Calu3 (cell line): ENCODE measurements around the gene TP53BP2. TPM values are rescaled to one million over a fixed set of nuclear protein-coding genes. Genes with fewer than 3 reads are reported as not detected.

Source experiments
- BruUV-seq: library from RNA; stranded (reverse); fragments of 400-500 nt; replicated peaks from 2 replicates; lab custom pipeline; 2021; lab: Mats Ljungman, UMichigan
- CTCF ChIA-PET: fragments of 300-600 bp; sonication (Branson Sonifier 250); formaldehyde crosslinking; loops from one replicate; lab custom pipeline; 2022; ENCODE audit warnings: antibody characterized with exemption; lab: Charles Lee
- DNase-seq: peaks from one replicate; pipeline ENCODE4 v3.0.0; 2022
- H3K27ac Mint-ChIP-seq: one replicate; pipeline ENCODE4 v1.8.0; 2022; ENCODE audit warnings: mixed read lengths; ENCODE audit not compliant: unreplicated experiment
- H3K27me3 Mint-ChIP-seq: one replicate; pipeline ENCODE4 v1.8.0; 2022; ENCODE audit warnings: mixed read lengths; ENCODE audit not compliant: unreplicated experiment
- H3K36me3 Mint-ChIP-seq: one replicate; pipeline ENCODE4 v1.8.0; 2022; ENCODE audit warnings: mild to moderate bottlenecking, moderate library complexity, mixed read lengths; ENCODE audit not compliant: insufficient read depth, unreplicated experiment
- H3K4me1 Mint-ChIP-seq: one replicate; pipeline ENCODE4 v1.8.0; 2022; ENCODE audit warnings: mild to moderate bottlenecking, low read depth, mixed read lengths; ENCODE audit not compliant: unreplicated experiment
- H3K4me3 Mint-ChIP-seq: one replicate; pipeline ENCODE4 v1.8.0; 2022; ENCODE audit warnings: mild to moderate bottlenecking, low read depth, moderate library complexity, mixed read lengths; ENCODE audit not compliant: unreplicated experiment
- H3K9me3 Mint-ChIP-seq: one replicate; pipeline ENCODE4 v1.8.0; 2022; ENCODE audit warnings: low read depth, mixed read lengths; ENCODE audit not compliant: unreplicated experiment
- intact Hi-C: fragments of 100-400 bp; cut with micrococcal nuclease; formaldehyde crosslinking; loops from one replicate; pipeline ENCODE4 v1.10.0; 2022; ENCODE audit not compliant: unreplicated experiment
- total RNA-seq: library from RNA; stranded (reverse); gene quantifications from 2 replicates; pipeline ENCODE4 v1.2.3, GENCODE V29; 2022
- TF ChIP-seq, protein P1 (sequence below): fragments of 200-600 bp; IDR thresholded peaks from one replicate; pipeline ENCODE4 v1.8.0; 2022; ENCODE audit warnings: antibody characterized with exemption; ENCODE audit not compliant: unreplicated experiment

Gene TP53BP2
- total RNA-seq, 1 experiment from 2014 or later, result 66.4 TPM

DNA sequence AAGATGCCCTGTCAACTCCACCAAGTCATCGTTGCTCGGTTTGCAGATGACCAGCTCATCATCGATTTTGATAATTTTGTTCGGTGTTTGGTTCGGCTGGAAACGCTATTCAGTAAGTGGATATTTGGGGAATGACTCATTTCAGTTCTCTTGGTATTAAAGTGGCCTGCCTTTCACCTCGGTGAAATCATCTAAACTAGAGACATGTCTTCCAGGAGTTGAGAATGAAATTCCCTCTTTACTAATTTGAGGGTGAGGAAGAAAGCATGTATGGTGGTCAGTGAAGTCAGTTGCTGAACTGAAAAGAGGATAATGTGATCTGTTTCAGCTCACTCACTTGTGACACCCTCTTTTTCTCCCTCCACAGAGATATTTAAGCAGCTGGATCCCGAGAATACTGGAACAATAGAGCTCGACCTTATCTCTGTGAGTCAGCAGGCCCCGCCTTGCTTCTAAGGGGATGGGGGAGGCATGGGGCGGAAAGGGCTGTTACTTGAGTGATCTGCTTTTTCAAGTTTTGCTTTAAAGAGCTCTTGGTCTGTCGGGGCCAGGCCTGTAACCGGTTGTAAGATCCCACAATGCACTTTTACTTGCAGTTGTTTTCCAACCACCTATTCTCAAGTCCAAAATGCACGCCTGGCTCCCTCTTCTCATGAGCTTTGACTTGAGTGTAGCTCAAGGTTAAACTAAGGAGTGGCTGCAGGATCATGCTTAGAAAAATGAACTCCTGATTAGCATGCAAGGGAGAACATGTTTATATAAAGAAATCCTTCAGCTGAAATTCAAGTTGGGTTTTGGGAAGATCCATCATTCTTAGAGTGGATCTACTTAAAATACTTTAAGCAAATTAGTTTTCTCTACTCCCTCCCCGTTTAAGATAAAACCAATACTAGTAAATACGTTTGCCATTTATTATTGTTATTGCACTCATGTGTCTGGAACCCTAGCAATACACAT, 73.7 kb downstream of the TP53BP2 start:
- H3K4me1 Mint-ChIP-seq, result peaks cover 54% of the 10 kb centered on the region
- DNase-seq, result peak; percentile 80

DNA sequence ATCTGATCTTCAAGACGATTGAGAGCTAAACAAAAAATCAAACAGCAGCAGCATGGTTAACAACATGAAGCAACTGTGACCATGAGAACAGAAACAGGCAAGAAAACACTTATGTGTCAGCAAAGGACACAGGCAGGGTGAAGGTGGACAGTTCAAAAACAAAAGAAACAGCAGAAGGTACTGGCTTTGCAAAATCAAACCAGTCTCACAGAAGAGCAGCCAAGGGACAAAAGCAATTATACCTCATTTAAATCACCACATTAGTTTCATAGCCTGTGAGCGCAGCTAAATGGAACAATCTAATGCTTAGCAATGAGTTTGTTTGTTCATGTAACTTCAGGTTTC, 74.3 kb downstream of the TP53BP2 start:
- no peaks in the 10 kb centered on the region for H3K9me3 Mint-ChIP-seq
- peak overlapping the region; percentile 64 for H3K4me3 Mint-ChIP-seq
- H3K27me3 Mint-ChIP-seq, result no peaks in the 10 kb centered on the region
- BruUV-seq, result no TSS peak
- TF ChIP-seq, protein P1, sequence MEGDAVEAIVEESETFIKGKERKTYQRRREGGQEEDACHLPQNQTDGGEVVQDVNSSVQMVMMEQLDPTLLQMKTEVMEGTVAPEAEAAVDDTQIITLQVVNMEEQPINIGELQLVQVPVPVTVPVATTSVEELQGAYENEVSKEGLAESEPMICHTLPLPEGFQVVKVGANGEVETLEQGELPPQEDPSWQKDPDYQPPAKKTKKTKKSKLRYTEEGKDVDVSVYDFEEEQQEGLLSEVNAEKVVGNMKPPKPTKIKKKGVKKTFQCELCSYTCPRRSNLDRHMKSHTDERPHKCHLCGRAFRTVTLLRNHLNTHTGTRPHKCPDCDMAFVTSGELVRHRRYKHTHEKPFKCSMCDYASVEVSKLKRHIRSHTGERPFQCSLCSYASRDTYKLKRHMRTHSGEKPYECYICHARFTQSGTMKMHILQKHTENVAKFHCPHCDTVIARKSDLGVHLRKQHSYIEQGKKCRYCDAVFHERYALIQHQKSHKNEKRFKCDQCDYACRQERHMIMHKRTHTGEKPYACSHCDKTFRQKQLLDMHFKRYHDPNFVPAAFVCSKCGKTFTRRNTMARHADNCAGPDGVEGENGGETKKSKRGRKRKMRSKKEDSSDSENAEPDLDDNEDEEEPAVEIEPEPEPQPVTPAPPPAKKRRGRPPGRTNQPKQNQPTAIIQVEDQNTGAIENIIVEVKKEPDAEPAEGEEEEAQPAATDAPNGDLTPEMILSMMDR, result no peak
- peak overlapping the region; percentile 78 for H3K27ac Mint-ChIP-seq
- CTCF ChIA-PET, result interaction anchor here (0.6 to 1.7 kb wide), 13 partner anchors 10 to 935 kb away, joined by 3 to 12 read pairs (median 4); no protein-coding TSS in a partner anchor
- no peak for DNase-seq
- peaks cover 86% of the 10 kb centered on the region for H3K36me3 Mint-ChIP-seq
- peaks cover 48% of the 10 kb centered on the region for H3K4me1 Mint-ChIP-seq
- intact Hi-C loops, result no loop called here

More for the DNA sequence above, 73.7 kb downstream of the TP53BP2 start:
- TF ChIP-seq, protein P1, result no peak
- H3K27ac Mint-ChIP-seq, result peak overlapping the region; percentile 78
- H3K4me3 Mint-ChIP-seq, result peak overlapping the region; percentile 64
- no peaks in the 10 kb centered on the region for H3K9me3 Mint-ChIP-seq
- peaks cover 87% of the 10 kb centered on the region for H3K36me3 Mint-ChIP-seq
- CTCF ChIA-PET, result interaction anchor here (0.5 to 1.7 kb wide), 15 partner anchors 9 to 936 kb away, joined by 3 to 12 read pairs (median 4); partner anchors contain the start of gene CAPN2
- H3K27me3 Mint-ChIP-seq, result no peaks in the 10 kb centered on the region
- intact Hi-C loops, result loop anchor here (1.0 kb wide), 1 partner anchor 57 kb away; no protein-coding TSS in a partner anchor
- no TSS peak for BruUV-seq

DNA sequence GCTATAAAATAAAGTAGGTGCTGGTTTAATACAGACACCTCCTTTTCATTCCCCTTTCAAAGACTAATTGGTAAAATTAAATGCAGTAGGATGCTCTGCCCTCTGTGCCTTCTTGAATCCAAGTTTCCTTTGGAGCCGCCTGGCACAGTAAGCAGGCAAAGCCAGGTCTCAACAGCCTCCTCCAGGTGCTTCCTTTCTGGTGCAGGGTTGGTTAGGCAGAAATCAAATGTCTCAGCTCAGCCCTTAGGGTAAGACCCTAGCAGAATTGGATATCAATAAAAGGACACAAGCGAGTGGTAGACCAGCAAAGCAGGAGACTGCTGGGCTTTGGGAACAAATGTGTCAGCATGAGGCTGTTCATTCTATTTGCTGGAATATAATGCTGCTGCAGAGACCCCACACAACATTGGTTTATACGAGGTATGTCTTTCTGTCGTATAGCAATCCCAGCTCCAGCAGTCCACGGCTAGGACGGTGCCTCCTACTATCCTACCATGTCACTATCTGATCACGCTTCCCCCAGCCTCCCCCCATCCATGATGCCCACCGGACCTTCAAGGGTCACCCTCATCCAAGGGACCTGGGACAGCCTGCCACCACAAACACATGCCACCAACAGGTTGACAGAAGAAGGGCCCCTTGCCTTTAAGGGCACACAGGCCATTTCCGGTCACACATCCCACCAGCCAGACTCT, 75.0 kb downstream of the TP53BP2 start:
- H3K9me3 Mint-ChIP-seq, result no peaks in the 10 kb centered on the region
- peak overlapping the region; percentile 64 for H3K4me3 Mint-ChIP-seq
- peak overlapping the region; percentile 78 for H3K27ac Mint-ChIP-seq
- DNase-seq, result no peak
- CTCF ChIA-PET, result interaction anchor here (1.0 to 1.6 kb wide), 5 partner anchors 23 to 75 kb away, joined by 4 to 12 read pairs (median 4); no protein-coding TSS in a partner anchor
- peaks cover 46% of the 10 kb centered on the region for H3K4me1 Mint-ChIP-seq
- H3K36me3 Mint-ChIP-seq, result peaks cover 86% of the 10 kb centered on the region
- TF ChIP-seq, protein P1, result no peak
- no peaks in the 10 kb centered on the region for H3K27me3 Mint-ChIP-seq
- no TSS peak for BruUV-seq
- intact Hi-C loops, result no loop called here

DNA sequence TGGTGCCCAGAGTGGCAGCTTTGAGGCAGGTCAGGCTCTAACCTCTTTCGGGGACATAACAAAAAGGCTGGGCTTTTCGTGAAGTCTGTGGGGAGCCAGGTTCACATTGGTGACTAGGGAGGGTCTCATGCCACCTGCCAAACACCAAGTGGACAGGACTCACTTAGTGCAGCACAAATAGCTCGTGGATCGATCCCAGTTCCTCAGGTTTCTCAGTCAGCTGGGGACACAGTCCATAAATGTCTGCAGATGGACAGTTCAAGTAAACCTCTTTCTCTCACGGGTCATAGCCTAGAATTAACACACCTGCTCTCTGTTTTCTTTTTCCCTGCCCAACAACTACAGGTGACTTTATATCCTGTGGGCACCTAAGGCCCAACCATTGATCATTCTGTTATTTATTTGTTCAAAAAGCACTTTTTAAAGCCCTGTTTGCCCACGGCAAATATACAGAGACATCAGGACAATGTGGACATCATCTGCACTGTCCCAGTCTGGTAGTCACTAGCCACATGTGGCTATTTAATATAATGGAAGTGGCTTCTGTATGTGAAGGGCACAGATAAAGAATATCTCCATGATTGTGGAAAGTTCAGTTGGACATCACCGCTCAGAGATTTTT, 79.9 kb downstream of the TP53BP2 start:
- Mint-ChIP-seq H3K36me3 (peaks cover 86% of the 10 kb centered on the region), H3K4me1 (peaks cover 24% of the 10 kb centered on the region), H3K27me3 (no peaks in the 10 kb centered on the region), H3K27ac (no peak overlapping the region), H3K9me3 (no peaks in the 10 kb centered on the region), H3K4me3 (no peak overlapping the region)
- BruUV-seq, result no TSS peak
- CTCF ChIA-PET, result interaction anchor here (0.9 kb wide), 1 partner anchor 53 kb away, joined by 3 read pairs; the partner anchor contains the start of gene CAPN2
- intact Hi-C loops, result no loop called here
- TF ChIP-seq, protein P1, result no peak
- no peak for DNase-seq
